ENCODE data around the gene HPD. TPM values are rescaled to one million over a fixed set of nuclear protein-coding genes. Genes with fewer than 3 reads are reported as not detected.
"Not testable (repeated sequence)": the region's sequence is repeated elsewhere in the genome, so short reads cannot be mapped to it uniquely, and the experiment has no call there.

The HPD gene
- total and polyA plus RNA-seq, 10 donors, result 0.57 to 2.8 (median 1.0) TPM; not detected in 1

GRCh38 chr12:121888478-121889273 is 30.0 kb upstream of the HPD start, which contains the start of gene PSMD9:
Gene PSMD9, plus strand, starts transcription at chr12:121888790. Its CDS starts 67 bp downstream, at chr12:121888857.
- intact Hi-C loops (cut with DNase I; ENCODE audit: low total_unique reads), result no loop called here
- peak within 1 kb of the TSS; percentile 92 to 99 (median 96) for H3K27ac ChIP-seq
- H3K36me3 ChIP-seq, result peaks cover 0 to 35% (median 6%) of the 10 kb centered on the region in 6 donors
- H3K4me3 ChIP-seq, result peak within 1 kb of the TSS; percentile 50 to 95 (median 74)
- peak; percentile 99 for DNase-seq
- TF ChIP-seq CTCF (IDR thresholded peaks at IDR 0.05 in 8 of 11, conservative IDR thresholded peaks at IDR 0.05 in 3 of 11), result peak; percentile 26 to 75 (median 51)
- TF ChIP-seq POLR2AphosphoS5 (IDR thresholded peaks at IDR 0.05), result peak; percentile 91 to 96 (median 95)
- TF ChIP-seq POLR2A (IDR thresholded peaks at IDR 0.05), result peak in 2 of 3 donors; percentile 26 to 67
- 0 to 3% (median 1%) methylated on average over 21 to 67 of the region's 67 CpGs for WGBS, 5 donors
- H3K4me1 ChIP-seq, result peaks cover 14 to 52% (median 35%) of the 10 kb centered on the region in 6 donors
- H3K27me3 ChIP-seq (replicated peaks in 1 of 7), result no peaks in the 10 kb centered on the region
- no peaks in the 10 kb centered on the region for H3K9me3 ChIP-seq

- Histone ChIP-seq H3K27me3 (replicated peaks in 1 of 7) (no peaks in the 10 kb centered on the region), H3K4me1 (peaks cover 14 to 46% (median 33%) of the 10 kb centered on the region in 6 donors), H3K36me3 (peaks cover 0 to 30% (median 6%) of the 10 kb centered on the region in 6 donors), H3K27ac (peak overlapping the region; percentile 92 to 99 (median 96)), H3K4me3 (peak overlapping the region; percentile 50 to 95 (median 74)), H3K9me3 (no peaks in the 10 kb centered on the region)
- DNase-seq, result no peak
- intact Hi-C loops (cut with DNase I; ENCODE audit: low total_unique reads), result no loop called here
- TF ChIP-seq CTCF (IDR thresholded peaks at IDR 0.05 in 8 of 11, conservative IDR thresholded peaks at IDR 0.05 in 3 of 11) (no peak), POLR2A (IDR thresholded peaks at IDR 0.05) (no peak), POLR2AphosphoS5 (IDR thresholded peaks at IDR 0.05) (no peak)
- WGBS, 5 donors, result 53 to 59% (median 57%) methylated on average over 6 of the region's 6 CpGs
These were observed 29.4 kb upstream of the HPD start for GRCh38 chr12:121888083-121888477.

DNA sequence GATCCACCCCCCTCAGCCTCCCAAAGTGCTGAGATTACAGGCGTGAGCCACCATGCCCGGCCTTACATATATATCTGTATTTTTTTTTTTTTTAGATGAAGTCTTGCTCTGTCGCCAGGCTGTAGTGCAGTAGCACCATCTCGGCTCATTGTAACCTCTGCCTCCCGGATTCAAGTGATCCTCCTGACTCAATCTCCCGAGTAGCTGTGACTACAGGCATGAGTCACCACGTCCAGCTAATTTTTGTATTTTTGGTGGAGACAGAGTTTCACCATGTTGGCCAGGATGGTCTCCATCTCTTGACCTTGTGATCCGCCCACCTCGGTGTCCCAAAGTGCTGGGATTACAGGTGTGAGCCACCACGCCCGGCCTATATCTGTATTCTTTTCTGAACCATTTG is 26.5 kb upstream of the HPD start:
- H3K36me3 ChIP-seq; H3K27ac ChIP-seq; H3K9me3 ChIP-seq; H3K4me3 ChIP-seq; intact Hi-C loops (cut with DNase I; ENCODE audit: low total_unique reads); DNase-seq; H3K27me3 ChIP-seq (replicated peaks in 1 of 7): not testable (repeated sequence)
- H3K4me1 ChIP-seq, result peaks cover 8 to 24% (median 19%) of the 10 kb centered on the region in 6 donors
- whole genome bisulfite sequencing, 5 donors, result 84 to 94% (median 90%) methylated on average over 11 of the region's 11 CpGs

DNA sequence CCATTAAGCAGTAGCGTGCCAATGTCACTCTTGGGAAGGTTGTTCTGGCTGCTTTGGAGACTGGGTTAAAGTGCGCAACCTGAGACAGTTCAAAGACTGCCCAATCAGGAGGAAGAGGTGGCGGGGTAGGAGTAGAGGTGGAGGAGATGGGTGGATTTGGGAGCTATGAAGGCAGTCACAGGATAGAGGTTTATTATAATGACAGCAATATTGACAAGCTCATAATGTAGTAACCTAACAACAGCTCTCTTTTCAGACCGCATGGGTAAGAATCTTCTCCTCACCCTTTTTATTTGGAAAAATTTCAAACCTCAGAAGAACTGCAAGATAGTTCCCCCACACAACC is 24.6 kb upstream of the HPD start:
- 72 to 80% (median 76%) methylated on average over 4 of the region's 4 CpGs for WGBS, 5 donors
- H3K36me3 ChIP-seq, result no peaks in the 10 kb centered on the region
- H3K27me3 ChIP-seq (replicated peaks in 1 of 7), result no peaks in the 10 kb centered on the region
- DNase-seq, result no peak
- no peak overlapping the region for H3K27ac ChIP-seq
- no peak overlapping the region for H3K4me3 ChIP-seq
- intact Hi-C loops (cut with DNase I; ENCODE audit: low total_unique reads), result no loop called here
- no peak for TF ChIP-seq CTCF (IDR thresholded peaks at IDR 0.05 in 8 of 11, conservative IDR thresholded peaks at IDR 0.05 in 3 of 11)
- TF ChIP-seq POLR2AphosphoS5 (IDR thresholded peaks at IDR 0.05), result no peak
- no peak for TF ChIP-seq POLR2A (IDR thresholded peaks at IDR 0.05)
- H3K4me1 ChIP-seq, result peaks cover 0 to 8% (median 6%) of the 10 kb centered on the region in 6 donors
- H3K9me3 ChIP-seq, result no peaks in the 10 kb centered on the region

GRCh38 chr12:121876080-121876447 is 17.4 kb upstream of the HPD start:
- intact Hi-C loops (cut with DNase I; ENCODE audit: low total_unique reads); H3K4me3 ChIP-seq; H3K27me3 ChIP-seq (replicated peaks in 1 of 7); H3K9me3 ChIP-seq; H3K36me3 ChIP-seq; DNase-seq: not testable (repeated sequence)
- Histone ChIP-seq H3K27ac (peak overlapping the region in 2 of 8 donors; percentile 30 to 69), H3K4me1 (peaks cover 0 to 30% (median 5%) of the 10 kb centered on the region in 6 donors)
- WGBS, 5 donors, result 75 to 89% (median 80%) methylated on average over 8 of the region's 8 CpGs
